ENCODE measurements around the gene CLIP4.

Gene CLIP4

GRCh38 chr2:29223851-29224692 lies 108.9 kb downstream of the CLIP4 start:
- DNase-seq: no peak

GRCh38 chr2:29224693-29225551 lies 109.7 kb downstream of the CLIP4 start:
- DNase-seq: no peak

GRCh38 chr2:29225814-29226213 lies 110.6 kb downstream of the CLIP4 start:
- DNase-seq: no peak

- no peak for DNase-seq
These were observed 111.2 kb downstream of the CLIP4 start for GRCh38 chr2:29226375-29226774.

- no peak for DNase-seq
These were observed 111.6 kb downstream of the CLIP4 start for GRCh38 chr2:29226808-29227207.

- DNase-seq: no peak
These were observed 112.9 kb downstream of the CLIP4 start for GRCh38 chr2:29227935-29228675.

GRCh38 chr2:29228947-29229346 lies 113.7 kb downstream of the CLIP4 start:
- DNase-seq: no peak

GRCh38 chr2:29229640-29230039 lies 114.4 kb downstream of the CLIP4 start:
- no peak for DNase-seq

GRCh38 chr2:29232041-29232440 lies 116.8 kb downstream of the CLIP4 start:
- DNase-seq: no peak

- DNase-seq: peak; percentile 58
These were observed 118.2 kb downstream of the CLIP4 start for GRCh38 chr2:29233428-29233827.

GRCh38 chr2:29235411-29235810 lies 120.2 kb downstream of the CLIP4 start:
- DNase-seq: no peak

GRCh38 chr2:29236074-29236473 lies 120.9 kb downstream of the CLIP4 start:
- DNase-seq: no peak

GRCh38 chr2:29238497-29238896 lies 123.3 kb downstream of the CLIP4 start:
- DNase-seq: no peak

All from NCI-H510A (cell line).